H9 (cell line): Measurements from ENCODE around the gene ZNF524. TPM values are rescaled to one million over a fixed set of nuclear protein-coding genes. Genes with fewer than 3 reads are reported as not detected.

Experiments used
- DNase-seq: peaks from one replicate; pipeline ENCODE4 v3.0.0-alpha.2; 2017
- H2AFZ ChIP-seq: one replicate; pipeline ENCODE4 v1.6.1; 2013; ENCODE audit warnings: mild to moderate bottlenecking, low read length, control low read depth, moderate library complexity
- H2AK5ac ChIP-seq: 2 replicates; pipeline ENCODE4 v1.6.1; 2013; ENCODE audit warnings: low read length, control low read depth, mixed read lengths; ENCODE audit not compliant: insufficient read length
- H2BK120ac ChIP-seq: one replicate; pipeline ENCODE4 v1.6.1; 2013; ENCODE audit warnings: low read depth, mild to moderate bottlenecking, low read length, control low read depth, inconsistent platforms; ENCODE audit not compliant: poor library complexity, severe bottlenecking
- H2BK12ac ChIP-seq: 2 replicates; pipeline ENCODE4 v1.6.1; 2013; ENCODE audit warnings: low read length, control low read depth, mixed read lengths, low read depth; ENCODE audit not compliant: insufficient read length
- H2BK15ac ChIP-seq: 2 replicates; pipeline ENCODE4 v1.6.1; 2013; ENCODE audit warnings: low read depth, low read length, control low read depth
- H2BK20ac ChIP-seq: one replicate; pipeline ENCODE4 v1.6.1; 2013; ENCODE audit warnings: low read depth, mild to moderate bottlenecking, low read length, control low read depth, inconsistent platforms; ENCODE audit not compliant: poor library complexity, severe bottlenecking
- H2BK5ac ChIP-seq: 2 replicates; pipeline ENCODE4 v1.6.1; 2013; ENCODE audit warnings: low read length, control low read depth, mixed read lengths; ENCODE audit not compliant: insufficient read length
- H3K14ac ChIP-seq: 2 replicates; pipeline ENCODE4 v1.6.1; 2013; ENCODE audit warnings: low read length, control low read depth; ENCODE audit not compliant: insufficient read depth
- H3K18ac ChIP-seq: 2 replicates; pipeline ENCODE4 v1.6.1; 2013; ENCODE audit warnings: low read depth, mild to moderate bottlenecking, mixed read lengths, low read length, control low read depth; ENCODE audit not compliant: insufficient read length
- H3K23ac ChIP-seq: 2 replicates; pipeline ENCODE4 v1.6.1; 2013; ENCODE audit warnings: low read length, control low read depth, mixed read lengths, low read depth; ENCODE audit not compliant: insufficient read length
- H3K23me2 ChIP-seq: 2 replicates; pipeline ENCODE4 v1.6.1; 2013; ENCODE audit warnings: low read depth, mild to moderate bottlenecking, mixed read lengths, low read length, control low read depth; ENCODE audit not compliant: insufficient read length, poor library complexity, severe bottlenecking
- H3K27ac ChIP-seq: 2 replicates; pipeline ENCODE4 v1.5.1; 2013; ENCODE audit warnings: low read length, control low read depth, mixed read lengths, low read depth; ENCODE audit not compliant: insufficient read length
- H3K27me3 ChIP-seq: 2 replicates; pipeline ENCODE4 v1.6.1; 2013; ENCODE audit warnings: low read length, control low read depth, inconsistent platforms; ENCODE audit not compliant: insufficient read depth
- H3K4ac ChIP-seq: 2 replicates; pipeline ENCODE4 v1.6.1; 2013; ENCODE audit warnings: low read depth, mild to moderate bottlenecking, control low read depth, inconsistent platforms, low read length, moderate library complexity
- H3K4me1 ChIP-seq: 2 replicates; pipeline ENCODE4 v1.6.1; 2013; ENCODE audit warnings: low read length, control low read depth, inconsistent platforms; ENCODE audit not compliant: insufficient read depth
- H3K4me2 ChIP-seq: 2 replicates; pipeline ENCODE4 v1.6.1; 2013; ENCODE audit warnings: low read length, control low read depth, mixed read lengths; ENCODE audit not compliant: insufficient read length, insufficient read depth
- H3K56ac ChIP-seq: 2 replicates; pipeline ENCODE4 v1.6.1; 2013; ENCODE audit warnings: low read depth, mild to moderate bottlenecking, mixed read lengths, low read length, control low read depth; ENCODE audit not compliant: insufficient read length
- H3K79me1 ChIP-seq: 2 replicates; pipeline ENCODE4 v1.6.1; 2013; ENCODE audit warnings: low read depth, mild to moderate bottlenecking, moderate library complexity, low read length, control low read depth, inconsistent platforms; ENCODE audit not compliant: insufficient read depth, poor library complexity, severe bottlenecking
- H3K79me2 ChIP-seq: 2 replicates; pipeline ENCODE4 v1.6.1; 2013; ENCODE audit warnings: low read length, control low read depth, inconsistent platforms; ENCODE audit not compliant: insufficient read depth
- H3K9ac ChIP-seq: 2 replicates; pipeline ENCODE4 v1.6.1; 2013; ENCODE audit warnings: low read length, control low read depth, mixed read lengths; ENCODE audit not compliant: insufficient read length; ENCODE audit errors: extremely low read depth
- H3K9me3 ChIP-seq: one replicate; pipeline ENCODE4 v1.6.1; 2013; ENCODE audit warnings: low read depth, low read length, inconsistent platforms; ENCODE audit not compliant: control insufficient read depth
- H3T11ph ChIP-seq: one replicate; pipeline ENCODE4 v1.6.1; 2013; ENCODE audit warnings: mild to moderate bottlenecking, low read length, control low read depth, inconsistent platforms
- H4K20me1 ChIP-seq: one replicate; pipeline ENCODE4 v1.6.1; 2013; ENCODE audit not compliant: control insufficient read depth, insufficient read length, insufficient read depth
- H4K5ac ChIP-seq: 2 replicates; pipeline ENCODE4 v1.6.1; 2013; ENCODE audit warnings: low read depth, mild to moderate bottlenecking, mixed read lengths, low read length, control low read depth; ENCODE audit not compliant: insufficient read length
- H4K8ac ChIP-seq: replicated peaks from 2 replicates; pipeline ENCODE4 v1.6.1; 2013; ENCODE audit warnings: low read length, control low read depth, mixed read lengths, low read depth; ENCODE audit not compliant: insufficient read length
- H4K91ac ChIP-seq: 2 replicates; pipeline ENCODE4 v1.6.1; 2013; ENCODE audit warnings: low read depth, mild to moderate bottlenecking, moderate library complexity, mixed read lengths, low read length, control low read depth; ENCODE audit not compliant: insufficient read length
- H3K27ac Mint-ChIP-seq, 3 experiments: 2 replicates in 2 of 3; 3 replicates in 1 of 3; pipeline ENCODE4 v1.8.0; 2020 to 2021; ENCODE audit warnings: mixed read lengths in 3 of 3, mild to moderate bottlenecking in 1 of 3, moderate library complexity in 1 of 3
- H3K27me3 Mint-ChIP-seq: 2 replicates; pipeline ENCODE4 v1.8.0; 2021; ENCODE audit warnings: low read depth, mild to moderate bottlenecking, moderate library complexity, mixed read lengths
- H3K36me3 Mint-ChIP-seq, 3 experiments: 2 replicates in 2 of 3; 3 replicates in 1 of 3; pipeline ENCODE4 v1.8.0; 2020 to 2021; ENCODE audit warnings: low read depth in 3 of 3, mixed read lengths in 3 of 3; ENCODE audit not compliant: insufficient read depth in 1 of 3
- H3K4me1 Mint-ChIP-seq, 2 experiments: 2 replicates each; pipeline ENCODE4 v1.8.0; 2020; ENCODE audit warnings: mixed read lengths in 2 of 2
- H3K4me3 Mint-ChIP-seq, 2 experiments: 2 replicates in 1 of 2; 3 replicates in 1 of 2; pipeline ENCODE4 v1.8.0; 2020 to 2021; ENCODE audit warnings: mild to moderate bottlenecking in 2 of 2, mixed read lengths in 2 of 2, moderate library complexity in 1 of 2
- H3K9me3 Mint-ChIP-seq, 2 experiments: 2 replicates in 1 of 2; 3 replicates in 1 of 2; pipeline ENCODE4 v1.8.0; 2020; ENCODE audit warnings: mild to moderate bottlenecking in 2 of 2, mixed read lengths in 2 of 2, moderate library complexity in 1 of 2
- CTCF ChIP-seq: fragments of 200-600 bp; sonication (generic); conservative IDR thresholded peaks from 3 replicates; pipeline ENCODE4 v1.8.0; 2021; ENCODE audit warnings: antibody characterized with exemption, mild to moderate bottlenecking
- WGBS: extraction: QIAGEN DNeasy Blood & Tissue Kit; methylation state at CpG from one replicate; pipeline ENCODE4 v1.1.7; 2013; ENCODE audit warnings: missing lambda C conversion rate, low lambda C conversion rate, mixed read lengths; ENCODE audit not compliant: insufficient read length; ENCODE audit errors: extremely low coverage; 5-methylcytosine and 5-hydroxymethylcytosine counted together
- total RNA-seq: library from RNA; stranded (reverse); gene quantifications from 2 replicates; pipeline ENCODE4 v1.2.1, GENCODE V29; 2021

ZNF524 gene
- total RNA-seq, 1 experiment from 2014 or later = 3.0 TPM

- no peak overlapping the region for H3K18ac ChIP-seq
- H2AK5ac ChIP-seq = no peak overlapping the region
- H3K9me3 Mint-ChIP-seq = no peaks in the 10 kb centered on the region; a peak in 1 of 5 replicates
- no peak for DNase-seq
- no peak overlapping the region for H3K23ac ChIP-seq
- no peak overlapping the region for H2AFZ ChIP-seq
- no peak overlapping the region for H3K4ac ChIP-seq
- H3K4me1 Mint-ChIP-seq = peaks cover 26 to 44% of the 10 kb centered on the region in 2 experiments
- H3K36me3 Mint-ChIP-seq = peaks cover 6 to 13% (median 8%) of the 10 kb centered on the region in 3 experiments; a peak in 6 of 7 replicates
- H3K4me2 ChIP-seq = no peak overlapping the region
- H3T11ph ChIP-seq = no peak overlapping the region
- no peaks in the 10 kb centered on the region for H3K79me2 ChIP-seq
- H2BK20ac ChIP-seq = no peak overlapping the region
- TF ChIP-seq CTCF = no peak
- peak overlapping the region in 1 of 2 experiments; percentile 66; a peak in 3 of 5 replicates for H3K4me3 Mint-ChIP-seq
- no peak overlapping the region for H4K8ac ChIP-seq
- H3K27me3 Mint-ChIP-seq = peaks cover 2% of the 10 kb centered on the region; the same call in 1 of the 2 replicates
- no peaks in the 10 kb centered on the region for H3K9me3 ChIP-seq
- H3K23me2 ChIP-seq = peaks cover 7% of the 10 kb centered on the region
- H2BK12ac ChIP-seq = no peak overlapping the region
- no peak overlapping the region for H2BK15ac ChIP-seq
- H3K14ac ChIP-seq = no peak overlapping the region
- WGBS = no CpG with 5 or more reads among the region's 7 CpGs
- H3K56ac ChIP-seq = no peak overlapping the region
- no peak overlapping the region for H4K91ac ChIP-seq
- peaks cover 2% of the 10 kb centered on the region for H4K20me1 ChIP-seq
- no peak overlapping the region for H2BK120ac ChIP-seq
- no peaks in the 10 kb centered on the region; the same call in 1 of the 2 replicates for H3K4me1 ChIP-seq
- H3K27ac ChIP-seq = no peak overlapping the region
- no peaks in the 10 kb centered on the region for H3K79me1 ChIP-seq
- H3K27me3 ChIP-seq = no peaks in the 10 kb centered on the region
- no peak overlapping the region for H2BK5ac ChIP-seq
- peak overlapping the region in 2 of 3 experiments; percentile 50 to 53; a peak in 3 of 7 replicates for H3K27ac Mint-ChIP-seq
- no peak overlapping the region for H3K9ac ChIP-seq
- H4K5ac ChIP-seq = no peak overlapping the region
Observed at GRCh38 chr19:55590109-55590508, 10.0 kb upstream of the ZNF524 start.
